CD4-positive, alpha-beta T cell (primary cell): ENCODE results near the gene CPSF4. TPM values are rescaled to one million over a fixed set of nuclear protein-coding genes. Genes with fewer than 3 reads are reported as not detected.

ENCODE experiments used
- ATAC-seq: fragments of 200-7000 bp; cut with Tn5 transposase; one replicate; pipeline ENCODE4 v1.10.0; 2022; ENCODE audit warnings: mild to moderate bottlenecking; ENCODE audit not compliant: poor library complexity
- CTCF ChIA-PET: fragments of 350-600 bp; sonication (Branson Sonifier 250); formaldehyde crosslinking; loops from one replicate; lab custom pipeline; 2021; ENCODE audit warnings: antibody characterized with exemption, inconsistent platforms; lab: Charles Lee
- POLR2A ChIA-PET: fragments of 350-600 bp; sonication (Branson Sonifier 250); formaldehyde crosslinking; loops from one replicate; lab custom pipeline; 2021; ENCODE audit warnings: antibody characterized with exemption, inconsistent platforms; lab: Charles Lee
- DNase-seq, 14 experiments: peaks; one replicate each; pipeline ENCODE4 v3.0.0-alpha.2; 2013 to 2020; ENCODE audit warnings: mixed read lengths in 2 of 14
- H3K27ac ChIP-seq, 2 donors: one replicate each; pipeline versions ENCODE4 v1.5.1 to v1.7.0; 2013; ENCODE audit warnings: low read length in 2 of 2, low read depth in 1 of 2, mild to moderate bottlenecking in 1 of 2
- H3K27me3 ChIP-seq, 2 experiments: 1 replicate in 1 of 2; 2 replicates in 1 of 2; pipeline versions ENCODE4 v1.6.1 to v1.7.0; 2013; ENCODE audit warnings: low read length in 2 of 2, control low read depth in 1 of 2, mild to moderate bottlenecking in 1 of 2, moderate library complexity in 1 of 2; ENCODE audit not compliant: insufficient read depth in 2 of 2, control insufficient read depth in 1 of 2
- H3K36me3 ChIP-seq: one replicate; pipeline ENCODE4 v1.6.1; 2013; ENCODE audit warnings: low read length, control low read depth; ENCODE audit not compliant: insufficient read depth
- H3K4me1 ChIP-seq: one replicate; pipeline ENCODE4 v1.6.1; 2013; ENCODE audit warnings: low read length, control low read depth; ENCODE audit not compliant: insufficient read depth
- H3K4me3 ChIP-seq: one replicate; pipeline ENCODE4 v1.5.1; 2013; ENCODE audit warnings: mild to moderate bottlenecking, low read length, moderate library complexity
- H3K9me3 ChIP-seq, 2 experiments: 1 replicate in 1 of 2; 2 replicates in 1 of 2; pipeline versions ENCODE4 v1.6.1 to v1.7.0; 2013; ENCODE audit warnings: low read length in 2 of 2, mild to moderate bottlenecking in 2 of 2, control low read depth in 1 of 2, moderate library complexity in 1 of 2; ENCODE audit not compliant: control insufficient read depth in 1 of 2, insufficient read depth in 1 of 2
- H3K27ac Mint-ChIP-seq: one replicate; pipeline ENCODE4 v1.8.0; 2020; ENCODE audit warnings: mixed read lengths
- H3K27me3 Mint-ChIP-seq: one replicate; pipeline ENCODE4 v1.8.0; 2021; ENCODE audit warnings: mixed read lengths
- H3K36me3 Mint-ChIP-seq: one replicate; pipeline ENCODE4 v1.8.0; 2021; ENCODE audit warnings: low read depth, mixed read lengths
- H3K4me1 Mint-ChIP-seq: one replicate; pipeline ENCODE4 v1.8.0; 2021; ENCODE audit warnings: low read depth, mixed read lengths
- H3K4me3 Mint-ChIP-seq: one replicate; pipeline ENCODE4 v1.8.0; 2020; ENCODE audit warnings: mild to moderate bottlenecking, mixed read lengths
- H3K9me3 Mint-ChIP-seq: one replicate; pipeline ENCODE4 v1.8.0; 2020; ENCODE audit warnings: mixed read lengths
- intact Hi-C, 2 experiments: fragments of 100-400 bp; cut with DNase I in 1 of 2; cut with micrococcal nuclease in 1 of 2; formaldehyde crosslinking; loops; one replicate each; pipeline versions ENCODE4 v1.15.1 to v1.9.0; 2023 to 2025; cut with DNase I, micrococcal nuclease
- total RNA-seq, 174 experiments: library from RNA in 2 of 174; stranded (reverse) in 2 of 174; gene quantifications; one replicate each; pipeline ENCODE4 v1.2.3 and lab custom pipeline; 2021 to 2026
- TF ChIP-seq, protein P1 (sequence below): fragments of 200-600 bp; IDR thresholded peaks from one replicate; pipeline ENCODE4 v1.8.0; 2022; ENCODE audit warnings: antibody characterized with exemption, mild to moderate bottlenecking

CPSF4 gene
- total RNA-seq, 2 experiments from 2014 or later, result 28.1 to 31.7 TPM

DNA sequence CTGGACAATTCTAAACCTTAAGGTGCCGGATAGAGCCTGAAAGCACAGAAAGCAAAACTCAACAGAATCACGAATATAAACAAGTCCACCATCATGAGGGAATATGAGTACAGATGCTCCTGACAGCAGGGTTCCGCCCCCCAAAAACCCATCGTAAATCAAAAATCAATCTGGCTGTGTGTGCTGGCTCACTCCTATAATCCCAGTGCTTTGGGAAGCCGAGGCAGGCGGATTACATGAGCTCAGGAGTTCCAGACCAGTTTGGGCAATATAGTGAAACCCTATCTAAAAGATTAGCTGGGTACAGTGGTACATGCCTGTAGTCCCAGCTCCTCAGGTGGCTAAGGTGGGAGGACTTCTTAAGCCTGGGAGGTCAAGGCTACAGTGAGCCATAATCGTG, 17.8 kb upstream of the CPSF4 start:
- H3K36me3 Mint-ChIP-seq, result peaks cover 86% of the 10 kb centered on the region
- no peaks in the 10 kb centered on the region for H3K9me3 Mint-ChIP-seq
- no peak overlapping the region for H3K27ac Mint-ChIP-seq
- peaks cover 80% of the 10 kb centered on the region for H3K36me3 ChIP-seq
- H3K4me1 ChIP-seq, result no peaks in the 10 kb centered on the region
- no peak overlapping the region for H3K27ac ChIP-seq
- no peaks in the 10 kb centered on the region for H3K4me1 Mint-ChIP-seq
- no peaks in the 10 kb centered on the region for H3K27me3 ChIP-seq
- intact Hi-C loops, result no loop called here
- H3K4me3 ChIP-seq, result no peak overlapping the region
- ChIA-PET CTCF (no interaction called here), POLR2A (no interaction called here)
- H3K4me3 Mint-ChIP-seq, result no peak overlapping the region
- H3K9me3 ChIP-seq, result no peaks in the 10 kb centered on the region
- DNase-seq (no peak), ATAC-seq (no peak)
- TF ChIP-seq, protein P1, sequence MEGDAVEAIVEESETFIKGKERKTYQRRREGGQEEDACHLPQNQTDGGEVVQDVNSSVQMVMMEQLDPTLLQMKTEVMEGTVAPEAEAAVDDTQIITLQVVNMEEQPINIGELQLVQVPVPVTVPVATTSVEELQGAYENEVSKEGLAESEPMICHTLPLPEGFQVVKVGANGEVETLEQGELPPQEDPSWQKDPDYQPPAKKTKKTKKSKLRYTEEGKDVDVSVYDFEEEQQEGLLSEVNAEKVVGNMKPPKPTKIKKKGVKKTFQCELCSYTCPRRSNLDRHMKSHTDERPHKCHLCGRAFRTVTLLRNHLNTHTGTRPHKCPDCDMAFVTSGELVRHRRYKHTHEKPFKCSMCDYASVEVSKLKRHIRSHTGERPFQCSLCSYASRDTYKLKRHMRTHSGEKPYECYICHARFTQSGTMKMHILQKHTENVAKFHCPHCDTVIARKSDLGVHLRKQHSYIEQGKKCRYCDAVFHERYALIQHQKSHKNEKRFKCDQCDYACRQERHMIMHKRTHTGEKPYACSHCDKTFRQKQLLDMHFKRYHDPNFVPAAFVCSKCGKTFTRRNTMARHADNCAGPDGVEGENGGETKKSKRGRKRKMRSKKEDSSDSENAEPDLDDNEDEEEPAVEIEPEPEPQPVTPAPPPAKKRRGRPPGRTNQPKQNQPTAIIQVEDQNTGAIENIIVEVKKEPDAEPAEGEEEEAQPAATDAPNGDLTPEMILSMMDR, result no peak
- H3K27me3 Mint-ChIP-seq, result no peaks in the 10 kb centered on the region

DNA sequence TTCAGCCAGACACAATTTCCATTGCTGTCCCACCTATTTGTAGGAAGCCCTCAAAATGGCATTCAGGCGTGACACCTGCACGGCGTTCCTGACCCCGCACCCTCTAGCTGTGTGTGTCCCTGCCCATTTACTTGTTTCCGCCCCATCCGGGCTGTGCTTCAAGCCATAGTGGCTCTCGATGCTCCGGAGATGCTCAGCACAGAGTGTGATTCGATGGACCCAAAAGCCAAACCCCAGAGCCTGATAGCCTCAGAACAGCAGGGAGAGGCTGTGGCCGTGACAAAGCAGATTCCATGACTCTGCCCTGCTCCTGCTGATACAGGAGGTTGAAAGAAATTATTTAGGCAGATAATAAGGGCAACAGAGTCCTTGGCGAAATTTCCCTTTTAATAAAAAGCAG, 16.6 kb upstream of the CPSF4 start:
- Mint-ChIP-seq H3K27ac (no peak overlapping the region), H3K9me3 (no peaks in the 10 kb centered on the region), H3K4me1 (no peaks in the 10 kb centered on the region), H3K4me3 (no peak overlapping the region), H3K36me3 (peaks cover 77% of the 10 kb centered on the region), H3K27me3 (no peaks in the 10 kb centered on the region)
- Histone ChIP-seq H3K4me1 (no peaks in the 10 kb centered on the region), H3K36me3 (peaks cover 69% of the 10 kb centered on the region), H3K4me3 (no peak overlapping the region), H3K27ac (no peak overlapping the region), H3K9me3 (no peaks in the 10 kb centered on the region), H3K27me3 (no peaks in the 10 kb centered on the region)
- no peak for ATAC-seq
- TF ChIP-seq, protein P1, result no peak
- ChIA-PET POLR2A (no interaction called here), CTCF (interaction anchor here (0.6 kb wide), 2 partner anchors 27 to 272 kb away, joined by 3 to 5 read pairs; no protein-coding TSS in a partner anchor)
- DNase-seq, result no peak
- intact Hi-C loops, result no loop called here

DNA sequence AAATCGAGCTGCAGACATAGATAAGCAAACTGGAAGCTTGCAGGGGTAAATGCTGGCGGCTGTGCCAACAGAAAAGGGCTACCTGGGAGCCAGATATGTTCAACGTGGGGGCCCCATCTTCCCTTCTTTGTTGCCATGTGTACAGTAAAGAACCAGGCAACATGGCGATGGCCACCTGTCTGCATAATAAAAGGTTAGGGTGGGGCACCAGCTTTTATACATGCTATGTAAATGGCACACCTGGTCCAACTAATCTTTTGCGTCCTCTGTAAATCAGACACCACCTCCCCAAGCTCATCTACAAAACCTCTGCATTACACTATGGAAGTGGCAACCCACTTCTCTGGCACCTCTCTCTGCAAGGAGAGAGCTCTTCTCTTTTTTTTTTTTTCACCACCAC, 16.1 kb upstream of the CPSF4 start:
- H3K4me1 Mint-ChIP-seq, result no peaks in the 10 kb centered on the region
- Histone ChIP-seq H3K4me3 (no peak overlapping the region), H3K36me3 (peaks cover 65% of the 10 kb centered on the region), H3K9me3 (no peaks in the 10 kb centered on the region), H3K27ac (no peak overlapping the region), H3K27me3 (no peaks in the 10 kb centered on the region), H3K4me1 (no peaks in the 10 kb centered on the region)
- H3K36me3 Mint-ChIP-seq, result peaks cover 72% of the 10 kb centered on the region
- no peaks in the 10 kb centered on the region for H3K27me3 Mint-ChIP-seq
- CTCF ChIA-PET, result interaction anchor here (0.6 kb wide), 2 partner anchors 28 to 272 kb away, joined by 3 to 5 read pairs; no protein-coding TSS in a partner anchor
- POLR2A ChIA-PET, result no interaction called here
- H3K4me3 Mint-ChIP-seq, result no peak overlapping the region
- TF ChIP-seq, protein P1, result no peak
- DNase-seq (no peak), ATAC-seq (no peak)
- intact Hi-C loops, result no loop called here
- H3K27ac Mint-ChIP-seq, result no peak overlapping the region
- no peaks in the 10 kb centered on the region for H3K9me3 Mint-ChIP-seq
